ENCODE results near the gene TCF12.

GRCh38 chr15:57251308-57251707 lies 332.9 kb downstream of the TCF12 start:
- TF ChIP-seq RAD21 (IDR thresholded peaks at IDR 0.05; ENCODE audit: low read depth) (no peak), EP300 (IDR thresholded peaks at IDR 0.05; ENCODE audit: borderline replicate concordance) (no peak), EGR1 (IDR thresholded peaks at IDR 0.05) (no peak), YY1 (IDR thresholded peaks at IDR 0.05; ENCODE audit: low read depth) (no peak), TAF1 (IDR thresholded peaks at IDR 0.05; ENCODE audit: low read depth) (no peak), NFIC (IDR thresholded peaks at IDR 0.05) (no peak)
